GM12872 (cell line): ENCODE results near the gene ADD3.

Source experiments
- CTCF ChIP-seq: IDR thresholded peaks from 3 replicates; pipeline ENCODE4 v1.5.1; 2011; ENCODE audit warnings: low read depth, mild to moderate bottlenecking, low read length, moderate library complexity; ENCODE audit not compliant: insufficient read depth

ADD3 gene

GRCh38 chr10:110174816-110175215 is 167.0 kb downstream of the ADD3 start:
- TF ChIP-seq CTCF, result no peak

- no peak for TF ChIP-seq CTCF
Measured at GRCh38 chr10:110175406-110175805, 167.6 kb downstream of the ADD3 start.

- no peak for TF ChIP-seq CTCF
Measured at GRCh38 chr10:110176141-110177030, 168.6 kb downstream of the ADD3 start.

- TF ChIP-seq CTCF, result no peak
Measured at GRCh38 chr10:110179220-110179619, 171.4 kb downstream of the ADD3 start.

- TF ChIP-seq CTCF, result no peak
Measured at GRCh38 chr10:110181451-110181850, 173.7 kb downstream of the ADD3 start.

- no peak for TF ChIP-seq CTCF
Measured at GRCh38 chr10:110181911-110182310, 174.1 kb downstream of the ADD3 start.

- TF ChIP-seq CTCF, result no peak
Measured at GRCh38 chr10:110184398-110184797, 176.6 kb downstream of the ADD3 start.
